Ishikawa (cell line): Measurements from ENCODE around the gene PLXNC1.

Experiments
- CEBPB ChIP-seq: IDR thresholded peaks from 2 replicates; pipeline ENCODE4 v1.6.1; 2012
- CREB1 ChIP-seq: IDR thresholded peaks from 2 replicates; pipeline ENCODE4 v1.6.1; 2012; ENCODE audit warnings: low read depth
- EGR1 ChIP-seq: IDR thresholded peaks from 2 replicates; pipeline ENCODE4 v1.6.1; 2012
- EP300 ChIP-seq: IDR thresholded peaks from 2 replicates; pipeline ENCODE4 v1.6.1; 2012; ENCODE audit warnings: borderline replicate concordance
- NFIC ChIP-seq: IDR thresholded peaks from 2 replicates; pipeline ENCODE4 v1.6.1; 2012
- RAD21 ChIP-seq: IDR thresholded peaks from 2 replicates; pipeline ENCODE4 v1.6.1; 2012; ENCODE audit warnings: low read depth
- TAF1 ChIP-seq: IDR thresholded peaks from 2 replicates; pipeline ENCODE4 v1.6.1; 2012; ENCODE audit warnings: low read depth, mild to moderate bottlenecking
- TCF12 ChIP-seq: IDR thresholded peaks from 2 replicates; pipeline ENCODE4 v1.6.1; 2012; ENCODE audit warnings: low read depth
- TEAD4 ChIP-seq: IDR thresholded peaks from 2 replicates; pipeline ENCODE4 v1.6.1; 2012
- USF1 ChIP-seq: IDR thresholded peaks from 2 replicates; pipeline ENCODE4 v1.6.1; 2012
- YY1 ChIP-seq: IDR thresholded peaks from 2 replicates; pipeline ENCODE4 v1.6.1; 2012; ENCODE audit warnings: low read depth
- ZBTB7A ChIP-seq: IDR thresholded peaks from 2 replicates; pipeline ENCODE4 v1.6.1; 2012; ENCODE audit warnings: low read depth
- TF ChIP-seq, protein P1 (sequence below): IDR thresholded peaks from 2 replicates; pipeline ENCODE4 v1.6.1; 2012
- TF ChIP-seq, protein P2 (sequence below): IDR thresholded peaks from 2 replicates; pipeline ENCODE4 v1.6.1; 2012; ENCODE audit warnings: low read depth, mild to moderate bottlenecking

DNA sequence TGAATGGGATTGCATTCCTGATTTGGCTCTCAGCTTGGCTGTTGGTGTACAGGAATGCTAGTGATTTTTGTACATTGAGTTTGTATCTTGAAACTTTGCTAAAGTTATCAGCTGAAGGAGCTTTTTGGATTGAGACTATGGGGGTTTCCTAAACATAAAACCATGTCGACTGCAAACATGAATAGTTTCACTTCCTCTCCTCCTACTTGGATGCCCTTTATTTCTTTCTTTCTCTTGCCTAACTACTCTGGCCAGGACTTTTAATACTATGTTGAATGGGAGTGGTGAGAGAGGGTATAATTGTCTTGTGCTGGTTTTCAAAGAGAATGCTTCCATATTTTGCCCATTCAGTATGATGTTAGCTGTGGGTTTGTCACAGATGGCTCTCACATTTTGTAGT, 169.8 kb downstream of the PLXNC1 start:
- TF ChIP-seq ZBTB7A (no peak), YY1 (no peak), RAD21 (no peak), NFIC (no peak), EGR1 (no peak), CREB1 (no peak), EP300 (no peak), TCF12 (no peak), CEBPB (no peak), TEAD4 (no peak), TAF1 (no peak), USF1 (no peak)
- TF ChIP-seq, protein P1, sequence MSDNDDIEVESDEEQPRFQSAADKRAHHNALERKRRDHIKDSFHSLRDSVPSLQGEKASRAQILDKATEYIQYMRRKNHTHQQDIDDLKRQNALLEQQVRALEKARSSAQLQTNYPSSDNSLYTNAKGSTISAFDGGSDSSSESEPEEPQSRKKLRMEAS: no peak
- TF ChIP-seq, protein P2, sequence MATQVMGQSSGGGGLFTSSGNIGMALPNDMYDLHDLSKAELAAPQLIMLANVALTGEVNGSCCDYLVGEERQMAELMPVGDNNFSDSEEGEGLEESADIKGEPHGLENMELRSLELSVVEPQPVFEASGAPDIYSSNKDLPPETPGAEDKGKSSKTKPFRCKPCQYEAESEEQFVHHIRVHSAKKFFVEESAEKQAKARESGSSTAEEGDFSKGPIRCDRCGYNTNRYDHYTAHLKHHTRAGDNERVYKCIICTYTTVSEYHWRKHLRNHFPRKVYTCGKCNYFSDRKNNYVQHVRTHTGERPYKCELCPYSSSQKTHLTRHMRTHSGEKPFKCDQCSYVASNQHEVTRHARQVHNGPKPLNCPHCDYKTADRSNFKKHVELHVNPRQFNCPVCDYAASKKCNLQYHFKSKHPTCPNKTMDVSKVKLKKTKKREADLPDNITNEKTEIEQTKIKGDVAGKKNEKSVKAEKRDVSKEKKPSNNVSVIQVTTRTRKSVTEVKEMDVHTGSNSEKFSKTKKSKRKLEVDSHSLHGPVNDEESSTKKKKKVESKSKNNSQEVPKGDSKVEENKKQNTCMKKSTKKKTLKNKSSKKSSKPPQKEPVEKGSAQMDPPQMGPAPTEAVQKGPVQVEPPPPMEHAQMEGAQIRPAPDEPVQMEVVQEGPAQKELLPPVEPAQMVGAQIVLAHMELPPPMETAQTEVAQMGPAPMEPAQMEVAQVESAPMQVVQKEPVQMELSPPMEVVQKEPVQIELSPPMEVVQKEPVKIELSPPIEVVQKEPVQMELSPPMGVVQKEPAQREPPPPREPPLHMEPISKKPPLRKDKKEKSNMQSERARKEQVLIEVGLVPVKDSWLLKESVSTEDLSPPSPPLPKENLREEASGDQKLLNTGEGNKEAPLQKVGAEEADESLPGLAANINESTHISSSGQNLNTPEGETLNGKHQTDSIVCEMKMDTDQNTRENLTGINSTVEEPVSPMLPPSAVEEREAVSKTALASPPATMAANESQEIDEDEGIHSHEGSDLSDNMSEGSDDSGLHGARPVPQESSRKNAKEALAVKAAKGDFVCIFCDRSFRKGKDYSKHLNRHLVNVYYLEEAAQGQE: no peak
